MM.1S (cell line): ENCODE measurements around the gene ARL6.

Experiments
- EZH2 ChIP-seq: fragments of 300-600 bp; sonication (generic); optimal IDR thresholded peaks from 2 replicates; pipeline ENCODE3; 2017; ENCODE audit warnings: low read depth, mild to moderate bottlenecking, antibody characterized with exemption, low read length, mixed read lengths
- EZH2phosphoT487 ChIP-seq: fragments of 300-600 bp; sonication (generic); IDR thresholded peaks from 2 replicates; pipeline ENCODE4 v1.6.1; 2018; ENCODE audit warnings: antibody characterized with exemption, low read length
- TF ChIP-seq, protein P1 (sequence below): fragments of 300-600 bp; sonication (generic); IDR thresholded peaks from 2 replicates; pipeline ENCODE4 v1.5.1; 2016; ENCODE audit warnings: antibody characterized with exemption, low read length, mixed read lengths

DNA sequence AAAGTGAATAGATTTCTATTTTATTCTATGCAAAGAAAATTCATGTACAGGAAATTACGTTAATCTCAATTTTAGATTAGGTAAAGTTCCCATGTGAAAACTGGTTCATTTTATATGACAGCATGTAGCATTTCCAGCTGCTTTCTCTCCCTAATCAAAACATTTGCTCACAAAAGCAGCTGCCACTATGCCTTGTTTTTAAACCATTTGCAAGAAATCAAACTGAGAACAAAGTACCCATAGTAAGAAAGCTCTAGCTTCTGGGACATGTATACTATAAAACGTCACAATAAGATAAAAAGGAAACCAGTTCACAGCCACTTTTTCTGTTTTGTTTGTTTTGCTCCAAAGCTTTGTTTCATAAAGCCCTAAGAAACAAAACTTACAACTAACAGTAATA, 52.3 kb downstream of the ARL6 start:
- TF ChIP-seq EZH2phosphoT487 (no peak), EZH2 (no peak)
- TF ChIP-seq, protein P1, sequence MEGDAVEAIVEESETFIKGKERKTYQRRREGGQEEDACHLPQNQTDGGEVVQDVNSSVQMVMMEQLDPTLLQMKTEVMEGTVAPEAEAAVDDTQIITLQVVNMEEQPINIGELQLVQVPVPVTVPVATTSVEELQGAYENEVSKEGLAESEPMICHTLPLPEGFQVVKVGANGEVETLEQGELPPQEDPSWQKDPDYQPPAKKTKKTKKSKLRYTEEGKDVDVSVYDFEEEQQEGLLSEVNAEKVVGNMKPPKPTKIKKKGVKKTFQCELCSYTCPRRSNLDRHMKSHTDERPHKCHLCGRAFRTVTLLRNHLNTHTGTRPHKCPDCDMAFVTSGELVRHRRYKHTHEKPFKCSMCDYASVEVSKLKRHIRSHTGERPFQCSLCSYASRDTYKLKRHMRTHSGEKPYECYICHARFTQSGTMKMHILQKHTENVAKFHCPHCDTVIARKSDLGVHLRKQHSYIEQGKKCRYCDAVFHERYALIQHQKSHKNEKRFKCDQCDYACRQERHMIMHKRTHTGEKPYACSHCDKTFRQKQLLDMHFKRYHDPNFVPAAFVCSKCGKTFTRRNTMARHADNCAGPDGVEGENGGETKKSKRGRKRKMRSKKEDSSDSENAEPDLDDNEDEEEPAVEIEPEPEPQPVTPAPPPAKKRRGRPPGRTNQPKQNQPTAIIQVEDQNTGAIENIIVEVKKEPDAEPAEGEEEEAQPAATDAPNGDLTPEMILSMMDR: no peak
